ENCODE data around the gene MSI2.

MSI2 gene

GRCh38 chr17:57363580-57363979, 107.3 kb downstream of the MSI2 start:
- no peak for TF ChIP-seq MAX (IDR thresholded peaks at IDR 0.05)
- TF ChIP-seq EP300 (IDR thresholded peaks at IDR 0.05; ENCODE audit: borderline replicate concordance): no peak
- no peak for TF ChIP-seq TAF1 (IDR thresholded peaks at IDR 0.05; ENCODE audit: low read depth)
- TF ChIP-seq USF1 (IDR thresholded peaks at IDR 0.05): no peak
- TF ChIP-seq TCF12 (IDR thresholded peaks at IDR 0.05; ENCODE audit: low read depth): no peak
- TF ChIP-seq NFIC (IDR thresholded peaks at IDR 0.05): no peak
- no peak for TF ChIP-seq CEBPB (IDR thresholded peaks at IDR 0.05)
- TF ChIP-seq CREB1 (IDR thresholded peaks at IDR 0.05; ENCODE audit: low read depth): no peak
- no peak for TF ChIP-seq FOXM1 (IDR thresholded peaks at IDR 0.05; ENCODE audit: borderline replicate concordance, low read depth)
- no peak for TF ChIP-seq RAD21 (IDR thresholded peaks at IDR 0.05; ENCODE audit: low read depth)
- TF ChIP-seq ZBTB7A (IDR thresholded peaks at IDR 0.05; ENCODE audit: low read depth): no peak
- TF ChIP-seq EGR1 (IDR thresholded peaks at IDR 0.05): no peak
- no peak for TF ChIP-seq YY1 (IDR thresholded peaks at IDR 0.05; ENCODE audit: low read depth)
- no peak for TF ChIP-seq TEAD4 (IDR thresholded peaks at IDR 0.05)
- TF ChIP-seq REST (IDR thresholded peaks at IDR 0.05; ENCODE audit: low read depth): no peak

- TF ChIP-seq USF1 (IDR thresholded peaks at IDR 0.05): no peak
- no peak for TF ChIP-seq EP300 (IDR thresholded peaks at IDR 0.05; ENCODE audit: borderline replicate concordance)
- no peak for TF ChIP-seq NFIC (IDR thresholded peaks at IDR 0.05)
- TF ChIP-seq ZBTB7A (IDR thresholded peaks at IDR 0.05; ENCODE audit: low read depth): no peak
- no peak for TF ChIP-seq CEBPB (IDR thresholded peaks at IDR 0.05)
Measured at GRCh38 chr17:57363998-57364643, 107.8 kb downstream of the MSI2 start.

GRCh38 chr17:57365420-57365819, 109.1 kb downstream of the MSI2 start:
- TF ChIP-seq TAF1 (IDR thresholded peaks at IDR 0.05; ENCODE audit: low read depth) (no peak), YY1 (IDR thresholded peaks at IDR 0.05; ENCODE audit: low read depth) (no peak), TEAD4 (IDR thresholded peaks at IDR 0.05) (no peak), EGR1 (IDR thresholded peaks at IDR 0.05) (no peak), USF1 (IDR thresholded peaks at IDR 0.05) (no peak), REST (IDR thresholded peaks at IDR 0.05; ENCODE audit: low read depth) (no peak), CEBPB (IDR thresholded peaks at IDR 0.05) (no peak), RAD21 (IDR thresholded peaks at IDR 0.05; ENCODE audit: low read depth) (no peak), TCF12 (IDR thresholded peaks at IDR 0.05; ENCODE audit: low read depth) (no peak), NFIC (IDR thresholded peaks at IDR 0.05) (no peak), MAX (IDR thresholded peaks at IDR 0.05) (no peak)

GRCh38 chr17:57366177-57366557, 109.8 kb downstream of the MSI2 start:
- TF ChIP-seq MAX (IDR thresholded peaks at IDR 0.05): no peak

GRCh38 chr17:57366558-57367351, 110.4 kb downstream of the MSI2 start:
- TF ChIP-seq MAX (IDR thresholded peaks at IDR 0.05): no peak
- TF ChIP-seq TEAD4 (IDR thresholded peaks at IDR 0.05): no peak
- no peak for TF ChIP-seq ZBTB7A (IDR thresholded peaks at IDR 0.05; ENCODE audit: low read depth)
- no peak for TF ChIP-seq EGR1 (IDR thresholded peaks at IDR 0.05)
- TF ChIP-seq EP300 (IDR thresholded peaks at IDR 0.05; ENCODE audit: borderline replicate concordance): no peak

All from Ishikawa (cell line).